HG03108 (cell line): ENCODE measurements around the gene COX19.
A peak's percentile ranks its signal among the peaks of the same experiment; 100 is the strongest.

Experiments used
- ATAC-seq: cut with Tn5 transposase; IDR thresholded peaks from one replicate; pipeline ENCODE4 v1.9.1; 2021; ENCODE audit warnings: moderate library complexity; ENCODE audit not compliant: unreplicated experiment

COX19 gene

DNA sequence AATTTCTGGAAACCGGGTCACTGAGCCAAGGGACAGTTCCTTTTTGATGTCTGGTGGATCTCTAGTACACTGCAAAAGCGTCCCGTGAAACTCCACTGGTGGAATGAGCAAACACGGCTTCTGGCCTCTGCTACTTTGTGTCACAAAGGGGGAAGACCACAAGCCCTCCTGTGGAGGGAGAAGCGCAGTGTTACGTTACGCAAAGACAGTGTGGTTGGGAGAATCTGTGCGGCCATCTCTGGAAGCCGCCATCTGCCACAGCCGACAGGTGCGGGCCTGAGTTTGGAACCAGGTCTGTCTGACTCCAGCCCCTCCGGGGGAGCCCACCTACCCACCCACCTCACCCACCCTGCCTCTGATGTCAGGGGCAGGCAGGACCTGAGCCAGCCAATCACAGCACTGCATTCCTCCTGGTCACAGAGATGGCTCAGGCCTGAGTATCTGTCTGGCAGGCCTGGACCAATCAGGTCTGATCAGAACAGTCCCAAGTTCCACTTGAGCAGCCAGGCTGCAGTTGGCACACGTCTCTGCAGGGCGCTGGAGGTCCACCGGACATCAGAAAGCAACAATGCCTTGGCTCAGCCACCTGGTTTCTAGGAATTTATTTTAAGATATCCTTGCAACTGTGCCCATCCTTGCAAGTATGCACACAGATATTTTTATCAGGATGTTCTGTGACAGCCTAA, 4.7 kb upstream of the COX19 start:
- no peak for ATAC-seq

DNA sequence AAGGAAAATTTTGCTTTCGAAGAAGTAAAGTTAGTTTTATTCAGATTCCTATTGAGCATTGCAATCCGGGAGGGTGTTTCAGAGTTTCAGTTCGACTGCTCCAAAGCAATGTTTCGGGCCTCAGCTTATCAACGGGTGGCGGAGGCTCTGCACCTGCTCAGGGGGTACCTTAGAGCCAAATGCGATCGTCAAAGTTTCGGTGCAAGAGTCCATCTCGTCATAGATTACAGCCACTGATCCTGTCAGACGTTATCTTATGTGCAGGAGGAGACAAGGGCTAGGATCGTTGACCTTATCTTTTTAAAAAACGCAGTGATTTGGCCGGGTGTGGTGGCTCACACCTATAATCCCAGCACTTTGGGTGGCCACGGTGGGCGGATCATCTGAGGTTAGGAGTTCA, 3.8 kb upstream of the COX19 start:
- no peak for ATAC-seq

DNA sequence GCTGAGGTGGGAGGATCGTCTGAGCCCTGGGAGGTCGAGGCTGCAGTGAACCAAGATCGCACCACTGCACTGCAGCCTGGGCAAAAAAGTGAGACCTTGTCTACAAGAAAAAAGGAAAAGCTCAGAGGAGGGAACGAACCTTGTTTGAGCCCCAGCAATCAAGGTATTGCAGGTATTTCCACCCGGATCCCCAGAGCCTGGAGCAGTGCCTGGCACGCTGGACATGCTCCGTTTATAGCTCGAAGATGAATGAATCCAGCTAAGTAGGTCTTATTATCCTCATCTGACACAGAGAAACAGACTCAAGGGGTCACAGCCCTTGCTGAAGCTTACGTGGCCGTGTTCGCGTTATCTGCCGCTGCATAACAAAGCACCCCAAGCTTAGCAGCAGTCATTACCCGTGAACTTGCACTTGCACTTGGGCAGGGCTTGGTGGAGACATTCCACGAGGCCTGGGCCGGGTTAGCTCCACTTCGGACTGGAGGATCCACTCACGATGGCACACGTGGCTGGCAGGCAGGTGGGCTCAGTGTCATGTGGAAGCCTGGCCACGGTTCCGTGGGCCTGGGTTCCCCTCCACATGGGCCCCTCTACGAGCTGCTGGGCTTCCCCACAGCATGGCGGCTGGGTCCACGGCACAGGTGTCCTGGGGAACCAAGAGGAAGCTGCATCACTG, 3.2 kb upstream of the COX19 start:
- no peak for ATAC-seq

DNA sequence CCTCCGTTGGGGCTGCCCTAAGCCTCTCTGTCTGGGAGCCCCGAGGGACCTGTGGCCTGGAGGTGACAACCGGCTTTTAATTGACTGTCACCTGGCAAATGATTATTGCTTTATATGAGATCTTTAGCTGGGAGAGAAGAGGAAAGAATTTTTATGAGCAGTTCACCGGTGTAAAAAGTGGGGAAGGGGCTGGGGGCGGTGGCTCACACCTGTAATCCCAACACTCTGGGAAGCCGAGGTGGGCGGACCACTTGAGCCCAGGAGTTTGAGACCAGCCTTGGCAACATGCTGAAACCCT, 2.6 kb upstream of the COX19 start:
- ATAC-seq: no peak

DNA sequence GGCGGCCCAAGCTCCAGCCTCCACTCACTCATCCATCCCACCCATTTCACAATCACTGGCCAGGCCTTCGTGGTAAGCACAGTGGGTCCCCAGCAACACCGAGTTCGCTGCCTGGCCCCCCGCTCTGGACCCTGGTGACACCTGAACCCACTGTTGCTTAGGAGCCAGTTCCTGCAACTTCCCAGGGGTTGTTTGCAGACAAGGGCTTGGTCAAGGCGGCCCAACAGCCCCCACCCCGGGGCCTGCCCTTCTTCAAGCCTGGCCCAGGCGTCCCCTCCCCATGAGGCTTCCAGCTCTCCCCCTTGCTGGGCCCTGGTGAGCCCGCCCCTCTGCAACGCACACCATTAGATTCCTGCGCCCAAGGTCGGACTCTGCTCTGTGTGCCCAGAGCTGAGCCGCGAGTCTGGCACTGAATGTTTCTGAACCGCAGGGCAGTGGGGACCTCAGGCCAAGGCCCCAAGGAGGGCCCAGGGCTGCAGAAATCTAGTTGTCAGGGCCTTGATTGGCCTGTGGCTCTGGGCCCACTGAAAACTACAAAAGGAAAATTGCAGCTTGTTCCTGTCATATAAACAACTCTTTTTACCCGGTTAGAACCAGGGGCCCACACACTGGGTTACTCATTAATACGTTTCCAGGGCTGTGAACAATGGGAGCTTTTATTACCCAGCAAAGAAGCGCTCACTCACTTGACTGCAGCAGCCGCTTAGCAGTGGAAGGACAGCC, 2.1 kb upstream of the COX19 start:
- peak; percentile 44 for ATAC-seq

DNA sequence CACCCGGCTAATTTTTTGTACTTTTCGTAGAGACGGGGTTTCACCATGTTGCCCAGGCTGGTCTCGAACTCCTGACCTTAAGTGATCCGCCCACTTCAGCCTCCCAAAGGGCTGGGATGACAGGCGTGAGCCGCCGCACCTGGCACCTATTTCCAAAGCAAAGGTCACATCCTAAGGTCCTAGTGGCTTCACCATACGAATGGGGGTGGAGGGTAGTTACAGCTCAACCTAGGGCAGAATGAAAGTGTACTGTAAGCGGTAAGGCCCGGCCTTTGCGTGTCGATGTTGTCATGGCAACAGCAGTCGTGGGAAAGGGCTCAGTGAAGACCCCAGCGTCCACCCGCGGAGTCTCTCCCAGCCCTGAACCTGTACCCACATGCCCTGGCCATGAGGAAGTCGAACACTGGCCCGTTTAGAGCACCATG, 1.6 kb upstream of the COX19 start:
- no peak for ATAC-seq

DNA sequence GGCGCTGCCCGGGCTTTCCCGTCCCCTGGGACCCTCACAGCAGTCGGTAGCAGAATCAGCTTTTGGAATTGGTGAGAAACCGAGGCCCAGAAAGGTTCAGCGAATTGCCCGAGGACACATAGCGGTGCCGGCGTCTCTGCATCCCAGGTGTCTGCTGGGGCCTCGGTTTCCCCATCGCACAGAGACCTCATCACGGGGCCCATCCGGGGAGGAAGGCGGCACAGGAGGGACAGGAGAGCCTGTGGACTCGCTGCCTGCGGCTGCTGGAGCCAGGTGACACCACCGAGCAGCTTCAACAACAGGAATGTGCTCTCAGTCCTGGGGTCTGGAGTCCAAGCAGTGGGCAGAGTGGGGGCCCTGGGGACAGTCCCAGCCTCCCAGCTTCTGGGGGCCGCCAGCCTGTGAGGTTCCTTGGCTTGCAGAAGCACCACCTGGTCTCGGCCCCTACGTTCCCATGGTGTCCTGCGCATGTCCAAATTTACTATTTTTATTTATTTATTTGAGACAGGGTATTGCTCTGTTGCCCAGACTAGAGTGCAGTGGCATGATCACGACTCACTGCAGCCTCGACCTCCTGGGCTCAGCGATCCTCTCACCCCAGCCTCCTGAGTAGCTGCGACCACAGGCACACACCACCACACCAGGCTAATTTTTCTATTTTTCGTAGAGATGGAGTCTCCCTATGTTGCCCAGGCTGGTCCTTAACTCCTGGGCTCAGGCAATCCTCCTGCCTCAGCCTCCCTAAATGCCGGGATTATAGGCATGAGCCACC, 539 bp upstream of the COX19 start:
- no peak for ATAC-seq

DNA sequence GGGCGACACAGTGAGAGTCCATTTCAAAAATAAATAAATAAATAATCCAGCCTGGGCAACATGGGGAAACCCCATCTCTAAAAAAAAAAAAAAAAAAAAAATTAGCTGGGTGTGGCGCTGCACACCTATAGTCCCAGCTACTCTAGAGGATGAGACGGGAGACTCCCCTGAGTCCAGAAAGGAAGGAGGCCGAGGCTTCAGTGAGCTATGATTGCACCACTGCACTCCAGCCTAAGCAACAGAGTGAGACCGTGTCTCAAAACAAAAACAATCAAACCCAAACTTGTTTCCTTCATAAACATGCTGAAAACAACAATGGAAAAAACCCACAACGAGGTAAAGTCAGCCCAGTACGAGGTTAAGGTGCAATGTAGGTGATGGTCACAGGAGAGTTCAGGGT, 1.2 kb downstream of the COX19 start:
- no peak for ATAC-seq

DNA sequence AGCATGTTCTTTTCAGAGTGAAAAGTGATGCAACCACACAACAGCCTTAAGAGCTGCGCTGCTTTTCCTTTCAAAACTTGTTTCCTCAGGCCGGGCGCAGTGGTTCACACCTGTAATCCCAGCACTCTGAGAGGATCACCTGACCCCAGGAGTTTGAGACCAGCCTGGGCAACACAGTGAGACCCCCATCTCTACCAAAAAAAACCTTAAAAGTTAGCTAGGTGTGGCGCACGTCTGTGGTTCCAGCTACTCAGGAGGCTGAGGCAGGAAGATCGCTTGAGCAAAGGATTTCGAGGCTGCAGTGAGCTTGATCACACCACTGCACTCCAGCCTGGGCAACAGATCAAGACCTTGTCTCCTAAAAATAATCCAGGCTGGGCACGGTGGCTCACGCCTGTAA, 2.0 kb downstream of the COX19 start:
- ATAC-seq: no peak

DNA sequence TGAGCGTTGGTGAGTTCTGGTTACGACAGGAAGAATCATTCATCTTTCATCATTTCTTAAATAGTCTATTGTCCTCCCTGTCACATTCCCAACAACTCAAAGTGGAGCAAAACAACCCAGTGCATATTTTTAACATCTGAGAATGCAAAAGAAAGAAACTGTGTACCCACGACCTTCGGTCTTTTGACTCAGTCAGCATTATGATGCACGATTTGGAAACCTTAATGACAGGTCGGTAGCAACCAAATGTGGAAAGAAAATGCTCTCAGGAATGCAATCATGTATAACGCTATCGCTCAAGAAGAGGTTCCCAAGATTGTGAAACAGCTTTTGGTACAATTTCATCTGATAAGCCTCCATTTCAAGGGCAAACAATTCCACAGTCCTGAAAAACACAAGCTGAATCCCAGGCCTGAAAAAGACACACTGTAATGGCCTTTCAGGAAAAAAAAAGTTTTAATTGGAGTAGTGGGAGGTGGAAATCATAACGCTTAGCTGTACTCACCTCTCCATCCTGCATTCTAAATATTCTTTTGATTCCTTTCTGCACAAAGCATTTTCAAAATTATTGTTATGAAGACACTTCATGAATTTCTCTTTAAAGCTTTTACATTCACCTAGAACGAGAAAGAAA, 2.6 kb downstream of the COX19 start:
- no peak for ATAC-seq

DNA sequence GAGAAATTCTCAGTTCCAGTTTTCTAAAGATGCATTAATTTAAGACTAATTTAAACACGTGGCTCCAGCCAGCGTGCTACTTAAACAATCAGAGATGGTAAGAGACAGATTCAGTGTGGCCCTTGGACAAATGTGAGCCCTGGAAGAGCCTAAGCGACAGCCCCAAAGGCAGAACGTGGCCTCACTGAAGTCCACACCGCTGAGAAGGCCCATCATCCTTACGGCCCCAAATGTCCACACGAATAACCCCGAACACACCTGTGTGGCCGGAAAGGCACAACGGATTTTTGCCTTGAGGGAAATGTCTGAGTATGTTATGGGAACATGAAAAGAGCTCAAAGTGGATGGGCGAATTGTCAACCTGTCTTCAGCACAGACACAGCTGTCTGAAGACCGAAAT, 3.2 kb downstream of the COX19 start:
- no peak for ATAC-seq

DNA sequence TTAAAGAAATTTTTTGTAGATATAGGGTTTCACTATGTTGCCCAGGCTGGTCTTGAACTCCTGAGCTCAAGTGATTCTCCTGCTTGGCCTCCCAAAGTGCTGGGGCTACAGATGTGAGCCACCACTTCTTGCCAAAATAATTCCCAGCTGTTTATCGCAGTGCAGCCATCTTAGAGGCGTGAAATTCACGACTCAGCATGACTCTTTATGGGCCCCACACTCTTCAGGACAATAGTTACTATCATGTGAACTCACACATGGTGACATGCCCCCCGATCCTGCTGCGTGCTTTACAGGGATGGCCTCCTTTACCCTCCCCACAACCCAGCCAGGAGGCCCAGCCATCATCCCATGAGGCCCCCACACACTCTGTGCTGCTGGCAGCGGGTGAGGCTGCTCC, 4.6 kb downstream of the COX19 start:
- no peak for ATAC-seq

DNA sequence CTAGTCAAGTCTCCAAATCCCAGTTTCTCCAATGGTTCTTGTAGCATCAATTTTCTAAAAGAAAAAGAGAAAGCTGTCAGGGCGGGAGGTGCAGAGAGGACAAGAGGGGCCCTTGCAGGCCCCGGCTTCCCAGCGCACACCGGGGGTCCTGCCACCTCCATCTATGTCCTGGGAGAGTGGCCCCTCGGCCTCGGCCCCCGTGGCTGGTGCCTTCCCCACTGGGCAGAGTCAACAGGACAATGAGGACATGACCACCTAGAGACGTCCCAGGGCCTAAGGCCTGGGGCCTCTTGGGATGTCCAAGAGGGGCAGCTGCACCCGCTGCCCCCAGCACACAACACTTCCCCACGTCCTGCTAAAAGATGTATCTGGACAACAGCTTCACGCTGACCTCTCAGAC, 5.9 kb downstream of the COX19 start:
- no peak for ATAC-seq

DNA sequence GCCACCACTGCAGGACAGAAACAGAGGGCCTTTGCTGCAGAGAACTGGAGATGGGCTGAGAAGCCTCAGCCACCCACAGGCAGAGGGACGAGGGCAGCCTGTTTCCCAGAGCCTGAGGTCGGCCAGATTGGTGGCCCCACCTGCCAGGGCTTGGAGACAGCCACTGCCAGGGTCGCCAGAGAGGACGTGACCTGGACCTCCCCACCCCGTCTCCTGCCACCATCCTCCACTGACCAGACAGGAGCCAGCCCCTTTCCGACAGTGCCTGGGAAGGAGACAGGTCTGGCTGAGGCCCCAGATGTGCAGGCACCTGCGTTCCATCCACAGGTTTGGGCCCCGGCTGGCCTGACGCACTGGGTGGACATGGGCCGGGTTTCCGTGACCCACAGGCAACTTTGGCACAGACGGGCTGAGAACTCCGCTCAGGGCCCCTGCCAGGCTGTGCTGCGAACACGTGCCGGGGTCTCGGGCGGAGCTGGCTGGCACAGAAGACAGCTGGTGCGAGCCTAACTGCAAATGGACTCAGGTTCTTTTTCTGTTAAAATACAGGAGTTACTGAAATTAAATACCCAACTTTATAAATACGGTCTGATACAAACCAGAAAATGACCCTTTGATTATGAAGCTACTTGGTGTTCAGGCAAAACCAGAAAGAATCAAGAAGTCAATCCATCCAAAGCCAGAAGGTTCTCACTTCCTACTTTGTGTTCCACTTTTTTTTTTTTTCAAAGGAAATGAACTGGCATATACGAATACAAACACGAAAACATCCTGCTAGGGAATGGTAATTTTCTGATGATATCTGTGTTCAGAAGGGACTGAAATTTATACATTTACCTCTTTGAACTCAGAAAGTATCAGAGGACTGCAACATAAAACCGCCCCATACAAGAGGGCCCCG, 6.9 kb downstream of the COX19 start:
- no peak for ATAC-seq

DNA sequence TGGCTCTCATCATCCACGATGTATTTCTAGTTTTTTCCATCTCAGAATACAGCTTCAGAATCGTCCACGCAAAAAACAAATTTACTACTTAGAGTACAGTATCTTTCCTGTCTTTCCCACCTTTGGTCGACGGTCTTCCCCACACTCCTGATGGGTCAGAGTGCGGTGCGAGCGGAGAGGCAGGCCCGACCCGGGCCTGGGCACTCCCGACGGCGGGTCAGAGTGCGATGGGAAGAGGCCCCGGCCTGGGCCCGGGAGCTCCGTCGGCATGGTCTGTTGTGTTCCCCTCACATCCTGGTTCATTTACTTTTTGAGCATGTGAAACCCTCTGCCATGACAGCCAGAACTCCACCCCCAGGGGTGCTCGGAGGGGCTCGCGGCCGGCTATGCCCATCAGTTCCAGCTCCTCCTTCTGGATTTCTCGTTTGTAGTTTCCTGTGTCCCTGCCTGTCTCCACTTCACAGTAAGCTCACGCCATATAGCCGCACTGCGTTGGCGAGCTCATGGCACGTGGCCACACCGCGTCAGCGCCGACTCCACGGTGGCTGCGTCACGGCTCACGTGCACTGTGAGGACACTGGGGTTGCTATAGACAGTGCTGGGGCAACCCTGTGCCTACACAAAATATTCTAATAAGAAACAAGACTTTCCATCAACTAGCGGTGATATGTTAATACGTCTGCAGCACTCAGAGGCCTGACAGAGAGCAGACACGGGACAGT, 7.8 kb downstream of the COX19 start:
- no peak for ATAC-seq

DNA sequence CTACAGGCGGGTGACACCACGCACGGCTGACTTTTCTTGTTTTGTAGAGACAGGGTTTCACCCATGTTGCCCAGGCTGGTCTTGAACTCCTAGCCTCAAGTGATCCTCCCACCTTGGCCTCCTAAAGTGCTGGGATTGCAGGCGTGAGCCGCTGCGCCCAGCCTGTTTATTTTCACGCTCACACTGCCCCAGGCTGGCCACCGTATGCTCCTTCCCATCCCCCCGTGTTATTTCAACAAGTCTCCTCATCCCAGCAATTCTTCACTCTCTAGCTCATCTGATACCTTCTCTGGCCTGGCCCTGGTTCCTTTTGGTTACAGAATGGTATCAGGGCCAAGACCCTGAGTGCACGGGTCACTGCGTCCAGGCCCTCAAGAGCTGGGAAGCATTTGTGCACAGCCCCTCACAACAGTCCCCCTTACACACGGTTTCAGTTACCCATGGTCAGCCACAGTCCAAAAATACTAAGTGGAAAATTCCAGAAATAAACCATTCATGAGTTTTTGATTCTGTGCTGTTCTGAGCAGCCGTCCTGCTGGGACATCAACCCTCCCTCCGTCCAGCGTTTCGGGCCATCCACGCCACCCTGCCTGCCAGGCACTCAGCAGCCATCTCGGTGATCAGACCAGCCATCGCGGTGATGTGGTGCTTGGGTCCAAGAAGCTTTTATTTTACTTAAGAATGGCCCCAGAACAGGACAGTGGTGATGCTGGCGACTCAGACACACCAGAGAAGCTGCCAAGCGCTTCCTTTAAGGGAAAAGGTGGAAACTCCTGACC, 8.9 kb downstream of the COX19 start:
- no peak for ATAC-seq

DNA sequence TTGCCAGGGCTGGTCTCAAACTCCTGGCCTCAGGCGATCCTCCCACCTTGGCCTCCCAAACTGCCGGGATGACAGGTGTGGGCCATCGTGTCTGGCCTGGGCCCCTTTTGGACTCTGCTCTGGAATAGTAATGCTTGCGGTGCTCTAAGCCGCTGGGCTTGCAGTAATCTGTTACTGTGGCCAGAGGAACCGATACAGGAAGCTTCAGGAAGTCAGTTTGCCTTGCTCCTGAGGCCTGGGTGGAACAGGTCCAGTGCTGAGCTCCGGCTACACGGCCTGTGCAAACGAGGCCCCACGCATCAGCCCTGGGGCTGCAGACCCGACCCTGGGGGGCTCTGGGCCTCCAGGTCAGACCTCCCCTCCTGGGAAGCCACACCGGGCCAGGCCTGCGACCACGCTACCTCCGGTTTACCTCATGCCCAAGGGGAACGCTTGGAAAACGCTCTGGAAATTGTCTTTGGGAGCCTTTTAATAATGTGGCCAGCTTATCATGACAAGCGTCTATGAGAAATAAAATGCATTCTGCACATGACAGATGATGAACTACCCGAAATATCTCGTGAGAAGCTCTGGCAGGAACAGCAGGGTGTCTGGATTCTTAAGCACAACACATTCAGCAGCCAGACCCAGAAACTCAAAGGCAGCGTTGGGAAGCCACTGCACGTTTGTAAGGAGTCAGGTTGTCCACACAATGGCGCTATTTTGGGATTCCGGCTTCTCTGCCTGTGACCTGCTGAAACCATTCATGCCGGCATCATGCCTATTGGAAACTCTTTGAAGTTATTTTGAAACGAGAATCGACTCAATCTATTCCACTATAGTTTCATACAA, 10.7 kb downstream of the COX19 start:
- ATAC-seq: no peak
